HG03439 (cell line): ENCODE measurements around the gene DDX59.
A peak's percentile ranks its signal among the peaks of the same experiment; 100 is the strongest.

Experiments used
- ATAC-seq: cut with Tn5 transposase; IDR thresholded peaks from one replicate; pipeline ENCODE4 v1.9.1; 2021; ENCODE audit warnings: mild to moderate bottlenecking, moderate library complexity; ENCODE audit not compliant: unreplicated experiment

Gene DDX59

DNA sequence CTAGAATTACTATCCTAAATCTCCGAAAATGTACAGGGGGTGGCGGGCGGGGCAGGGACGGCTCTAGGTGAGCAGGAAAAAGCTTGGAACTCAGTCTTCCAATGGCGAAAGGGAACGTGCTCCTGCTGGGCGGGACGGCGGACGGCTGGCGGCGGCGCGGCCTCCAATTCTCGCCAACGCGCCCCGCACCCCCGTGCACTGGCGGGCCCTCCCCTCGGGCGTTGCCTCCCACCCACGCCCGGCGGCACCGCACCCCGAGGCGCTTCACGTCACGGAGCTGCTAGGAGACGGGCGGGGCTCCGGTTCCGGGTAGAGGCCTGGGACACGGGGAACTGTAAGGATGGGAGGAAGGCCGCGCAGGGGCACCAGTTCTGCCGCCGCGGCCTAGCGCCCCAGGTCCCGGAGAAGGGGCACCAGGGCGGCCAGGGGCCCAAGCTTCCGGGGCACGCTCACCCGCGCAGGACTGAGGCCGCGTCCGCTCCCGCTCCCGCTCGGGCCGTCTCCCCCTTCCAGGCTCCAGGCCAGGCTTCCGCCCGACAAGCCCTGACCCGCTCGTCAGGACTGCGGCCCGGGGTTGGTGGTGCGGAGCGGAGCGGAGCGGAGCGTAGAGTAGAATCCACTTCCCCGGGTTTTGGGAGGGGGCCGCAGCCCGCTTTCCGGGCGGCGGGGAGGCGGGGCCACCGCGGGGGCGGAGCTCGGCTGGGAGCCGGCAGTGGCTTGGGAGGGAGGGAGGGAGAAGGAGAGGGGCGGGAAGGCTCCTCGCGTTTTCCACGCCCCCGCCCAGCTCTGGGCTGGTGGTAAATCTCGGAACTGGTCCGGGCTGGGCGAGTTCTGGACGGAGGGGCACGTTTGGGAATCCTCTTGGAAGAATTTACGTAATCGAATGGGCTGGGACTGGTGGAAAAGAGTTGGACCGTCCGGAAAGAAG lies at the start of gene DDX59:
DDX59 (minus strand) TSS at position 594 of the 928 bp plus-strand sequence. CDS start 3,167 bp downstream, outside the sequence.
- ATAC-seq: peak; percentile 92

DNA sequence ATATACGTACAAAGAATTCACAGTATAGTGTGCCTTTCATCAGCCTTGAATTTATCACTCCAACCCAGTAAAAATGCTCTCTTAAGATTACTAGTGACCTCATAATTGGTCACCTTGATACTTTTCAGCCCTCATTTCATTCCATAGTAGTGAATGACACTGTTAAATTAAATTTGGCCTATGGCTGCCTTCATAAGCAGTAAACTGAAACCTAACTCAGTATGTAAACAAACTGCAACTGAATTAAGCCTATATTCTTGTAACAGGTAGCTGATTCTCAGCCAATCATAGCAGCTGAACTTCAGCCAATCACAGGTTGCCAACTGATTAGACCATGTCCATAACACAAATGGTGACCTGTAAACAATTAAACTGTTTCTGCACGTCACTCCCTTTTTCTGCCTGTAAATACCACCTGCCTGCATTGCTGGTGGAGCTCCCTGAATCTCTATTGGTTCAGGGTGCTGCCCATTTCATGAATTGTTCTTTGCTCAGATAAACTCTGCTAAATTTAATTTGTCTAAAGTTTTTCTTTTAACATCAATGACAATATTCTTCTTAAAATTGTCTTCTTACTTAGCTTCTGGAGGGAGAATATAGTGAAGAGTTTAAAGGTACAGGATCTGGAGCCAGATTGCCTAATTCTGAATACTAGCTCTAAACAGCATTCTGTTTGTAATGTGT lies 44.9 kb upstream of the DDX59 start:
- ATAC-seq: no peak

DNA sequence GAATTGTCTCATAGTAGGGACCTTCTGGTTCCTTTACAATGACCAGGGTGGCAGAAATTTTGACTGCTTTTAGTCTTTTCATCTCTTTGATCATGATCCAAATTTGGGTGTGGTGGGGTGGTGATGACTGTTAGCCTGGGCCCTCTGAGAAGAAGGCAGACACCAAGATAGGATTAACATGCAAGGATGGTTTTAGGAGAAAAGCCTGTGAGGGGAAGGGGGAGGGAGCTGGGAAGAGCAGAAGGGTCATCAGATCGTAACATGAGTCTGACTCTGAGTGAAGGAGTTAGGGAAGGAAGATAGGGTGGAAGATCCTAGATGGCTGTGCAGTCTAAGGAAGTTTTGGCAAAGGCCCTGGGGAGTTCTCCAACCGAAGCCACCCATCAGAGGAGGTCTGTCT lies 40.5 kb upstream of the DDX59 start:
- ATAC-seq: no peak

DNA sequence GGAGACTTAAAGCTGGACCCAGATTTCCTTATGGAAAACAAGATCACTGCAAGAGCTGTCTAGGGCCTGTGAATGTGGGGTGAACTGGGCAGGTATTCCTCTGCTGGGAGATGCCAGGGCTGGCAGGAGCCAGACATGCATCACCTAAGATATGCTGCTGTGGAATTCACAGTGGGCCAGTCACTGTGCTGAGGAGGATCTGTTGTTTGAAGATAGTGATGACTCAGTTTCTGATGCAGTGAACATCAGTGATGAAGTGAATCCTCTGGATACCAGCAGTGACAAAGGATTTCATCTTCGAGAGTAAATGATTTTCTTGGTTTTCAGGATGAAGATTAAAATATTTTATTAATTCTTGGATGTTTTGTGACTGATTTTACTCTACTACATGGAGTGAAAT lies 39.1 kb upstream of the DDX59 start:
- no peak for ATAC-seq

DNA sequence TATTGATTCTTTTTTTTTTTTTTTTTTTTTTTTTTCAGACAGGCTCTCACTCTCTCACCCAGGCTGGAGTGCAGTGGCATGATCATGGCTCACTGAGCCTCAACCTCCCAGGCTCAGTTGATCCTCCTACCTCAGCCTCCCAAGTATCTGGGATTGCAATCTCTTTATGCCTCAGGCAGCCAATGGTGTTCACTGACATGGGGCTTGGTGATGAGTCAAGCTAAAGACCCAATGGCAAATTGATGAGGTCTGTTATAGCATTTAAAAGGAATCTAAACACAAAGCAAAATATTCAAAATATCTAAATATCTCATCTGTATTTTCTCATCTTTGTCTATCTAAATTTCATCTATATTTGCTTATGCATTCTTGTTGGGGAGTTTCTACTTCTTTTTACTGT lies 38.5 kb upstream of the DDX59 start:
- ATAC-seq: no peak

DNA sequence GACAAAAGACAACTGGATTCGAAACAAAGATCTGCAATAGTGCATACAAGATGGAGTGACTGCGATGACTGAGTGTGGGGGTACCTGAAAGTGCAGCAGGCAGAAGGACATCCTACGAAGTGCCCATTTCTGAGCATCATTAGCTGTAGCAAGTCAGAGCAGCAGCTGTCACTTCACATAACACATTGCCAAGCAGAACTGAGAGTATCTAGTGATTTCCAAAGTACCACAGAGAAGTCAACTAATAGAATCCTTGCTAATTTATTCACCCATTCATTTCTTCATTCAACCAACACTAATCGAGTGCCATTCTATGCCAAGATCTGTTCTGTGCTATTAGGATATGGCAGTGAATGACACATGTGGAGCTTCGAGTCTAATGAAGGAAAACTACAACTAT lies 37.4 kb upstream of the DDX59 start:
- no peak for ATAC-seq

DNA sequence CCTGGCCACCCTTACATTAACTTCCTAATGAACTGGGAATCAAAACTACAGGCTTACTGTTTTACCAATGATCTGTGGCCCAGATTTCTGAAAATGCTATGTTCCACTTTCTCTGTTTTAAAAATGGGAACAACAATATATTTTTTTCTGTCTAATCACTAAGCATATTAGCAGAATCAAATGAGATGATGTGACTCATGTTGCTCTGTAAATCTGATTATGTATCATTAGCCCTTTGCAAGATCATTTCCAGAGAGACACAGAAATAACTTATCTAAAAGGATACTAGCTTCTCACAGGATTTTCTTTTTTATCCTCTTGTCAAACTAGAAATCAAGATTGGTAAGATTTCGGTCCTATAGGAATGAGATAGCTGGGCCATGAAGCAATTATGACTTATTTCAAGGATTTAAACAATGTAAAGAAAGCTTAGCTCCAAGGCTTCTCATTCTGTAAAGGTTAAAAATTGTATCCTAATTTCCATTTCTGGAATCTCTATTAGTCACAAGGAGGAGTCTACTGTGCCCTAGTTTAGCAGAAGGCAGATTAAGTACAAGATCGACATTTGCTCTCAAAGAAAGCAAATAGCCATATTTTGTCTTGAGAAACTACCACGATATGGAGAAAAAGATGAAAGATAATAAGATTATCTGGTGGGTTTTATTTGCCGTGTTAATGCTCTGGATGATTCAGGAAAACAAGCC lies 36.6 kb upstream of the DDX59 start:
- no peak for ATAC-seq

DNA sequence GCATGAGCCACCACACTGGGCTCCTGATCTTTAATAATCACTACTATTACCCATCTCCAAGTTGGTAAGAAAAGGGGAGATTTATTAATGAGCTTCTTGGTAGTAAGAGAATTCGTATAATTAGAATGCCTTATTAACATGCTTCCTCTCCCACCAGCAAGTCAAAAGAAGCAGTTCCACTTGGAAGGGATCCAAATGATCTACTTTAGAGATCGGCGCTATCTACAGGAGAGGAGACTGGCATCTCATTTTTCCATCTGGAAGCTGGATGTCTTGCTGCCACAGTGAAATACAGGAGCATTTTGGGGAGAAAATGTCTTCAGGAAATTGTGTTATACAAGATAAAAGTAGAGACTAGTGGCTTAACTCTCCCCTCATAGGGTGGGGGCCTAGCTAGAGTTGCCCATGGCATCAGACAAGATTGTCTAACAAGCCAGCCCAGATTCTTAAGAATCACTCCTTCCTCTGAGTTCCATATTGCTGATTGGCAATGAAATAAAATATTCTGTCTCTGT lies 35.3 kb upstream of the DDX59 start:
- no peak for ATAC-seq

DNA sequence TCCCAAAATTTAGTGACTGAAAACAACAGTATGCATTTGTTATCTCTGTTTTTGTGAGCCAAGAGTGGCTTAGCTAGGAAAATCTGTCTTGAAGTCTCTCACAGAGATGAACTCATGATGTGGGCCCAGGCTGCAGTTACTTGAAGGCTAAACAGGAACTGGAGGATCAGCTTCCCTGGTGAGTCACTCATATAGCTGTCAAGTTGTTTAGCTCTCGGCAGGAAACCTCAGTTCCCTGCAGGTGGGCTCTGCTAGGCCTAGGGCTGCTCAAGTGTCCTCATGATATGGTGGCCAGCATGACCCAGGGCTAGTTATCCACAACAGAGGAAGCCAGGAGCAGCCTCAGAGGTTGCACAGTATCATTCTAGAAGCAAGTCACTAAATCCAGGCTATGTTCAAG lies 30.2 kb upstream of the DDX59 start:
- ATAC-seq: no peak

DNA sequence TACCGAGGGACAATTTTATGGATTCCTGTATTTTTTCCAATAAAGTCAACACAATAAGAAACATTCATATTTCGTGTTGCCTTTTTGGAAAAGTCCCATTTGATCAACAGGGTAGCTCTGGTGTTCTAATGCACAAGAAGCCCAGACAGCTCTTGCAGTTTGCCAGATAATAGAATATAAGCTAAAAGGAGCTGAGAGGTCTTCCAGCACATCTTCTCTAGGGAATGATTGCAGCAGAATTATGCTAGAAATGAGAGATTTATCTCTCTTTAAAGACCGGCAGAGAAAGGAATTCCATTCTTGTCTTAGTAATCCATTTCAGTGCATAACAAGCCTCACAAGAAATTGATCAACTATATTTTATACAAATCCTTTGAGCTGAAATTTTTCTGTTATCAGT lies 25.0 kb upstream of the DDX59 start:
- ATAC-seq: no peak

DNA sequence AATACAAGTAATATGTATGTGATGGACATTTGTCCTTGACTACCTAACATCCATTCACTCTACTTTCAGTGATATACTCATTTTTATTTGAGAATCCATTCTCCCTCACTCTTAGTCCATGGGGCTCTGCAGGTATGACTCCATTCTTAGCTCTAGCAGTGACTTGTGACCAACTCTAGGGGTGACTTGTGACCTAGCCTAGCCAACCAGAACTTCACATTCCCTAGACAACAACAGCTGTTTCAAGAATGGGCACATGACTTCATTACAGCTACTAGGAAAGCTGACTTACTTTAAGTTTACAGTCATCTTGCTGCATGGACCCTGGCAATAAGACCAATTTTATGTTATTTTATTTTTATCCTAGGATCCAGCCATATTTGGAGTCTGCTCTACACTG lies 23.6 kb upstream of the DDX59 start:
- no peak for ATAC-seq

DNA sequence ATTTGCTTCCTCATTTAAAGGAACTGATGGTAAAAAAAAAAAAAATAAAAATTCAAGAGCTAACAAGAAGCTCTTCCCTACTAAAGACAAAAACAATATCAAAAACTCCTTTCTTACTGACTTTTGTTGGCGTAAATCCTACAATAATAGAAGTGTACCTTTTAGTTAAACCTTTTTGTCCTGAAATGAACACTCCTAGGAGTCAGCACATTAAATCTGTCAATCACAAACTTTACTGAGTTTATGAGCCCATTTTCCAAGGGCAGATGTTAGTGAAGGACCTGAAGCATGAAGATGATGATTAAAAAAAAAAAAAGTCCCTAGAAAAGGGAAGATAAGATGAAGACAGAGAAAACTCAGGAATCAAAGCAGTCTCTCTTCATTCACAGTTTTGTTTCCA lies 22.6 kb upstream of the DDX59 start:
- no peak for ATAC-seq

DNA sequence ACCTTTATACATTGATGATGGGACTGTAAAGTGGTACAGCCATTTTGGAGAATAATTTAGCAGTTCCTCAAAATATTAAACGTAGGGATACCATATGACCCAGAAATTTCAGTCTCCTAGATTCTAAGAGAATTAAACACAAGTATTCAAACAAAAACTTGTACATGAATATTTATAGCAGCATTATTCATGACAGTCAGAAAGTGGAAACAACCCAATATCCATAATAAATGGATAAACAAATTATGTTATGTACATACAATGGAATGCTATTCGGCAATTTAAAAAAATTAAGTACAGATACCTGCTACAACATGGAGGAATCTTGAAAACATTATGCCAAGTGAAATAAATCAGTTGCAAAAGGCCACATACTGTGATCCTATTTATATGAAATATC lies 16.9 kb upstream of the DDX59 start:
- no peak for ATAC-seq

DNA sequence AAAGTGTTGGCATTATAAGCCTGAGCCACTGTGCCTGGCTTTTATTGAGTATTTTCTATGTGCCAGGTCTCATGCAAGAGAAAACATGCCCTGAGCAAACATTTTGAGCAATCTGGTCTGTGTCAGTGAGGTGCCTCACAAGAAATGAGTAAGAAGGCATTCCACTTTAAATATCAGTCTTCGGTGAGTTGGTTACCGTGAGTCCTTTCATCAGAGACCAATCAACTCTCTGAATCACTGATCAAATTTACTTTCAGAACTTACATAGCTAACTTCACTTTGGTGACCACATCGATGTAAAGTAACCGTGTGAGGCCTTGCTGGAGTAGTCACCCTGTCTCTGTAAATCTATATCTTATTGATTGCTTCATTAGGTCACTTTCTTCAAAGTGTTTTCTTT lies 14.3 kb upstream of the DDX59 start:
- no peak for ATAC-seq

DNA sequence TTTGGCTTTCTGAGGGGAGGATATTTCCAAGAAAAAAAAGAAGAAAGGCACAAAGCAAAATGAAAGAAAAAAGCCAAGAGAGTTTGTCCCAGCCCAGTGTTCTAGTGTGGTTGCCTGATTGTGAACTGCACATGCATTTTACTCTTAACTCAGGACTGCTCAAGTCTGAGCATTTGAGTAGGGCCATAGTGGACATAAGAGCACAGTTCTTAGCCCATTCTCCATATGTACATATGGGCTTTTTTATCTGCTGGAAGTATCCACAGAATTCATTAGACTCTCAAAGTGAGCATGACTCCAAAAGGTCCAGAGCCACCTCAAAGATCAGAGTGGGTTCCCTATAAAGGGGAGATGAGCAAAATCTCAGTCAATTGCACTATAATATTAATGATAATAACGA lies 13.6 kb upstream of the DDX59 start:
- no peak for ATAC-seq

DNA sequence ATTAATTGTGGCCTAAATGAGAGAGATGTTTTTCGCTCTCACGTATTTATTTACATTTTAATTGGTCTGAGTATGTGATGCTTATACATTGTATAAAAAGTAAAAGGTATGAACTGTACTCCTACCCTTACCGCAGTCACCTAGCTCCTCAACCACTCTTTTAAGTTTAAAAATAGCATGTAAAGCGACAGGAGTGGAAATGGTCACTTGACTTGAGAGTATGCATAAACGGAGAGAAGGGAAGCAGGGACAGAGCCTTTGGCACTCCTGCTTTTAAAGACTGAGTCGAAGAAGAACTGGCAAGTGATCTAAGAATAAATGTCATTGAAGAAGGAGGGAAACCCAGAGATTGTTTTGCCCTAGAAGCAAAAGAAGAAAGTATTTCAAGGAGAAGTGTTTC lies 11.5 kb upstream of the DDX59 start:
- ATAC-seq: no peak

DNA sequence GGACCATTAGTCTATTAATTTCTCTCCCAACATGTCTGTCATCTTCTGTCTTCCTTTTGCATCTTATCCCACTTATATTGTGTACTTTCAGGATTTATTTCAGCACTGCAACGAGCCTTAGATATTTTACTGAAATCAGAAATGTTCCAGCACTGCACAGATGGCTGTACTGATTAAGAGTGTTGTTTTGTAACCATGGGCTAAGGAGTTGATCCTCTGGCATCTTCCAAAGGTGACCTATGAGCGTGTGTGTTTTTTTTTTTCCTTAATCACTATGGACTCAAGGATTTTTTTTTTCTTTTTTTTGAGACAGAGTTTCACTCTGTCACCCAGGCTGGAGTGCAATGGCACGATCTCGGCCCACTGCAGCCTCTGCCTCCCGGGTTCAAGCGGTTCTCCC lies 7.1 kb upstream of the DDX59 start:
- no peak for ATAC-seq

DNA sequence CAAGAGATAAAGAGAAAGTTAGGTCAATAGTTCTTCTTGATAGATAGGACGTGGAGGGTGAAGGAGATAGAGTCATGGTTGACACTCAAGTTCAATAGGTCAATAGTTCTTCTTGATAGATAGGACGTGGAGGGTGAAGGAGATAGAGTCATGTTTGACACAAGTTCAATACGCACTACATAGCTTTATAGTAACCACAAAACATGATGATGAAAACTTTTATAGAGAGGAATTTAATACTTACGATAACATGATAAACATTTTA lies 5.8 kb upstream of the DDX59 start:
- ATAC-seq: no peak

DNA sequence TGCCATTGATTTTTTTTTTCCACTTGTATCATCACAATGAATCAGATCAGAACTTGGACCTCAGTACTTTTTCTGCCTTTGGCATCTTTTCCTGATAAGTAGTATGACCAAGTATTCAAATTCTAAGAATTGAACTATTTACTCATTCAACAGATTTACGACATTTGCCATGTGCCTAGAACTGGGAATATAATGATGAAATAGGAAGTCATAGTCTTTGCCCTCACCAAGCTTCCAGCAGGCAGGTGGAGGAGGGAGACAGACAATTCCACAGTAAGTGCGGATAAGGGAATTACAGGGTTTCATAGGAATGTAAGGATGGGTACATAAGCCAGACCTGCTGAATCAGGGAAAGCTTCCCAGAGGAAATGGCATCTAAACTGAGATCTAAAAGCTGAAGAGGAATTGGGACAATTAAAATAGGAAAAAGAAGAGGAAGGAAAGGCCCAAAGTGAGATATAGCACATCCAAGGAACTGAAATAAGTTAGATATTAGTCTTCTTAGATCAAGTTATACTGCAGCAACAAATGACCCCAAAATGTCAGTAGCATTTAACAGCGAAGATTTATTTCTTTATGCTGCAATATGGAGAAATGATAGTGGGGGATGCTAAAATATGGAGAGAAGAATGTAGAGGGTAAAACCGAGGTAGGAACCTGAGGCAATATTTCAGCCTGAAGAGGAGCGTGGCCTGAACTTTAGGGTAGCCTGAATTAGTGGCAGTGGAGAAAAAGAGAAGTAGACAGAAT lies 5.3 kb upstream of the DDX59 start:
- ATAC-seq: no peak

DNA sequence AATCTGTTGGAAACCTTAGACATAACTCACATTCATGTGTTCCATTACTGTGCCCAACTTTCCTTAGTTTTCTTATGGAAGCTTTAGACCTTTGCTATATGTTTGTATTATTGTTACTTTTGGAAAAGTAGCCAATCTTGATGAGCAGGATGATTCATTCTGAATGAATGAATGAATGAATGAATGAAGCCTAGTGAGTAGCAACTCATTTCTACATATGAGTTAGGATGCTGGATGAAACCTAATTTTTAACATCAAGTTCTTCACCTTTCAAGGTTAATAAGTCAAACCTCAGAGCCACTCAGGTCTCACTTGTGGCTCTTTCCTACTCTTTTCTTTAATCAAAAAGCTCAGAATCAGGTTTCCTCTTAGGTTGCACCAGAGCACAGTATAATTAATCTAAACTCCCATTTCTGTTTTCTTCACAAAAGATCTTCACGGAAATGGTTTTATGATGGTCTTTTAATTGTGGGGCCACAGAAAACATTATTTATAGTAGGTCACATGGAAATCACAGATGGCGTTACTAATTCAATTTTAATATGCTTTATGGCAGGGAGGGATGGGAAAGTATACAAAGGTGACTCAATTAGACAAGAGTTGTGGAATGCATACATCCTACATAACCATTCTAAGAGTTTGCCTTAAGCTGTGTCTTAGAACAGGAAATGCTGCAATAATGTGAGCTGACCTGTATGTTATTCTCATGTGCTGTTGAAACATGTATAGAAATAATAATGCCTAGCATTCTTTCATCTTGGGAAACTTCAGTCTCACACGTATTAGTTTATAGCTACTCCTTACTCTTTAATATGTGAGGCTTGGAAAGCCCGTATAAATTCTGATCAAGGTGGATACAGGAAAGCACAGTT lies 4.5 kb upstream of the DDX59 start:
- no peak for ATAC-seq
